ENCODE results near the gene HEY2. TPM values are rescaled to one million over a fixed set of nuclear protein-coding genes. Genes with fewer than 3 reads are reported as not detected.
A peak's percentile ranks its signal among the peaks of the same experiment; 100 is the strongest.

HEY2 gene
- total and polyA plus RNA-seq, 3 experiments from 2014 or later: 0.09 to 0.20 (median 0.09) TPM

- Histone ChIP-seq H3K27ac (ENCODE audit: low read depth, low read length) (no peak overlapping the region), H3K4me1 (ENCODE audit: insufficient read depth, low read length) (peaks cover 19% of the 10 kb centered on the region), H3K36me3 (ENCODE audit: insufficient read depth, low read length) (no peaks in the 10 kb centered on the region), H3K9me3 (ENCODE audit: low read length) (no peaks in the 10 kb centered on the region), H3K27me3 (ENCODE audit: insufficient read depth, low read length, poor library complexity, severe bottlenecking) (peaks cover 22% of the 10 kb centered on the region), H3K4me3 (ENCODE audit: low read length) (no peak overlapping the region)
- POLR2A ChIA-PET: interaction anchor here (1.0 kb wide), 2 partner anchors 38 to 441 kb away, joined by 4 to 5 read pairs; partner anchors contain the start of gene NCOA7
- peak overlapping the region in 1 of 7 donors; percentile 17 for H3K4me3 Mint-ChIP-seq
- H3K36me3 Mint-ChIP-seq: peaks cover 0 to 6% (median 0%) of the 10 kb centered on the region in 3 donors
- peaks cover 31 to 67% of the 10 kb centered on the region in 2 donors for H3K27me3 Mint-ChIP-seq
- CTCF ChIA-PET: interaction anchor here (0.8 to 7.7 kb wide), 6 partner anchors 8 to 455 kb away, joined by 3 to 60 read pairs (median 4); no protein-coding TSS in a partner anchor
- no peaks in the 10 kb centered on the region for H3K9me3 Mint-ChIP-seq
- H3K4me1 Mint-ChIP-seq: peaks cover 20 to 32% (median 27%) of the 10 kb centered on the region in 3 donors
- H3K27ac Mint-ChIP-seq: no peak overlapping the region
- DNase-seq: no peak
Observed at GRCh38 chr6:125752773-125753172, 3.3 kb downstream of the HEY2 start.

GRCh38 chr6:125753218-125753936, 3.9 kb downstream of the HEY2 start:
- H3K4me1 Mint-ChIP-seq: peaks cover 20 to 26% (median 25%) of the 10 kb centered on the region in 3 donors
- Histone ChIP-seq H3K9me3 (ENCODE audit: low read length) (no peaks in the 10 kb centered on the region), H3K27ac (ENCODE audit: low read depth, low read length) (no peak overlapping the region), H3K4me1 (ENCODE audit: insufficient read depth, low read length) (peaks cover 16% of the 10 kb centered on the region), H3K36me3 (ENCODE audit: insufficient read depth, low read length) (no peaks in the 10 kb centered on the region), H3K27me3 (ENCODE audit: insufficient read depth, low read length, poor library complexity, severe bottlenecking) (peaks cover 20% of the 10 kb centered on the region), H3K4me3 (ENCODE audit: low read length) (no peak overlapping the region)
- ChIA-PET CTCF (interaction anchor here (0.7 to 7.7 kb wide), 7 partner anchors 8 to 456 kb away, joined by 3 to 60 read pairs (median 3); partner anchors contain the start of gene HDDC2), POLR2A (interaction anchor here (1.0 kb wide), 2 partner anchors 38 to 442 kb away, joined by 4 to 5 read pairs; partner anchors contain the start of gene NCOA7)
- H3K9me3 Mint-ChIP-seq: no peaks in the 10 kb centered on the region
- DNase-seq: peak in 2 of 5 donors; percentile 20 to 37
- H3K27me3 Mint-ChIP-seq: peaks cover 26 to 62% of the 10 kb centered on the region in 2 donors
- no peak overlapping the region for H3K27ac Mint-ChIP-seq
- peaks cover 0 to 6% (median 0%) of the 10 kb centered on the region in 3 donors for H3K36me3 Mint-ChIP-seq
- no peak overlapping the region for H3K4me3 Mint-ChIP-seq

GRCh38 chr6:125753937-125754259, 4.5 kb downstream of the HEY2 start:
- H3K27ac Mint-ChIP-seq: no peak overlapping the region
- no peak overlapping the region for H3K4me3 Mint-ChIP-seq
- peaks cover 0 to 3% (median 0%) of the 10 kb centered on the region in 3 donors for H3K36me3 Mint-ChIP-seq
- no peaks in the 10 kb centered on the region for H3K9me3 ChIP-seq (ENCODE audit: low read length)
- DNase-seq: no peak
- H3K27me3 Mint-ChIP-seq: peaks cover 23 to 62% of the 10 kb centered on the region in 2 donors
- peaks cover 11% of the 10 kb centered on the region for H3K4me1 ChIP-seq (ENCODE audit: insufficient read depth, low read length)
- peaks cover 15% of the 10 kb centered on the region for H3K27me3 ChIP-seq (ENCODE audit: insufficient read depth, low read length, poor library complexity, severe bottlenecking)
- no peaks in the 10 kb centered on the region for H3K9me3 Mint-ChIP-seq
- H3K27ac ChIP-seq (ENCODE audit: low read depth, low read length): no peak overlapping the region
- no peak overlapping the region for H3K4me3 ChIP-seq (ENCODE audit: low read length)
- POLR2A ChIA-PET: interaction anchor here (1.0 kb wide), 2 partner anchors 37 to 442 kb away, joined by 4 to 5 read pairs; partner anchors contain the start of gene NCOA7
- CTCF ChIA-PET: interaction anchor here (1.0 to 7.7 kb wide), 6 partner anchors 7 to 442 kb away, joined by 3 to 60 read pairs (median 4); no protein-coding TSS in a partner anchor
- peaks cover 15 to 21% (median 19%) of the 10 kb centered on the region in 3 donors for H3K4me1 Mint-ChIP-seq
- no peaks in the 10 kb centered on the region for H3K36me3 ChIP-seq (ENCODE audit: insufficient read depth, low read length)

- Histone ChIP-seq H3K36me3 (ENCODE audit: insufficient read depth, low read length) (no peaks in the 10 kb centered on the region), H3K27me3 (ENCODE audit: insufficient read depth, low read length, poor library complexity, severe bottlenecking) (peaks cover 15% of the 10 kb centered on the region), H3K27ac (ENCODE audit: low read depth, low read length) (no peak overlapping the region), H3K9me3 (ENCODE audit: low read length) (no peaks in the 10 kb centered on the region), H3K4me1 (ENCODE audit: insufficient read depth, low read length) (peaks cover 10% of the 10 kb centered on the region), H3K4me3 (ENCODE audit: low read length) (no peak overlapping the region)
- POLR2A ChIA-PET: no interaction called here
- Mint-ChIP-seq H3K27me3 (peaks cover 25 to 68% of the 10 kb centered on the region in 2 donors), H3K4me3 (no peak overlapping the region), H3K36me3 (peaks cover 0 to 3% (median 0%) of the 10 kb centered on the region in 3 donors), H3K4me1 (peaks cover 15 to 21% (median 18%) of the 10 kb centered on the region in 3 donors), H3K27ac (no peak overlapping the region), H3K9me3 (no peaks in the 10 kb centered on the region)
- DNase-seq: no peak
- CTCF ChIA-PET: interaction anchor here (0.8 to 7.7 kb wide), 3 partner anchors 13 to 443 kb away, joined by 3 to 60 read pairs (median 3); partner anchors contain the start of gene NCOA7
Observed at GRCh38 chr6:125754566-125754965, 5.1 kb downstream of the HEY2 start.

- Histone ChIP-seq H3K27me3 (ENCODE audit: insufficient read depth, low read length, poor library complexity, severe bottlenecking) (peaks cover 6% of the 10 kb centered on the region), H3K36me3 (ENCODE audit: insufficient read depth, low read length) (no peaks in the 10 kb centered on the region), H3K4me3 (ENCODE audit: low read length) (no peak overlapping the region), H3K27ac (ENCODE audit: low read depth, low read length) (no peak overlapping the region), H3K9me3 (ENCODE audit: low read length) (no peaks in the 10 kb centered on the region), H3K4me1 (ENCODE audit: insufficient read depth, low read length) (no peaks in the 10 kb centered on the region)
- ChIA-PET POLR2A (interaction anchor here (0.6 kb wide), 2 partner anchors 20 to 27 kb away, joined by 3 read pairs; no protein-coding TSS in a partner anchor), CTCF (interaction anchor here (0.8 to 1.2 kb wide), 2 partner anchors 445 to 454 kb away, joined by 3 read pairs; no protein-coding TSS in a partner anchor)
- H3K4me3 Mint-ChIP-seq: no peak overlapping the region
- no peaks in the 10 kb centered on the region for H3K4me1 Mint-ChIP-seq
- no peaks in the 10 kb centered on the region for H3K36me3 Mint-ChIP-seq
- peaks cover 9 to 61% of the 10 kb centered on the region in 2 donors for H3K27me3 Mint-ChIP-seq
- H3K27ac Mint-ChIP-seq: peak overlapping the region in 1 of 8 donors; percentile 25
- no peaks in the 10 kb centered on the region for H3K9me3 Mint-ChIP-seq
- DNase-seq: no peak
Observed at GRCh38 chr6:125759184-125759902, 9.9 kb downstream of the HEY2 start.

- Histone ChIP-seq H3K27ac (ENCODE audit: low read depth, low read length) (no peak overlapping the region), H3K4me3 (ENCODE audit: low read length) (no peak overlapping the region), H3K9me3 (ENCODE audit: low read length) (no peaks in the 10 kb centered on the region), H3K4me1 (ENCODE audit: insufficient read depth, low read length) (no peaks in the 10 kb centered on the region), H3K36me3 (ENCODE audit: insufficient read depth, low read length) (no peaks in the 10 kb centered on the region), H3K27me3 (ENCODE audit: insufficient read depth, low read length, poor library complexity, severe bottlenecking) (peaks cover 6% of the 10 kb centered on the region)
- Mint-ChIP-seq H3K27ac (no peak overlapping the region), H3K9me3 (no peaks in the 10 kb centered on the region), H3K4me3 (no peak overlapping the region), H3K4me1 (no peaks in the 10 kb centered on the region), H3K27me3 (peaks cover 9 to 57% of the 10 kb centered on the region in 2 donors), H3K36me3 (no peaks in the 10 kb centered on the region)
- ChIA-PET POLR2A (interaction anchor here (0.6 kb wide), 2 partner anchors 19 to 27 kb away, joined by 3 read pairs; no protein-coding TSS in a partner anchor), CTCF (interaction anchor here (0.8 to 1.2 kb wide), 2 partner anchors 446 to 455 kb away, joined by 3 read pairs; no protein-coding TSS in a partner anchor)
- DNase-seq: no peak
Observed at GRCh38 chr6:125759959-125760457, 10.6 kb downstream of the HEY2 start.

- H3K36me3 Mint-ChIP-seq: no peaks in the 10 kb centered on the region
- H3K27me3 Mint-ChIP-seq: peaks cover 11 to 63% of the 10 kb centered on the region in 2 donors
- Histone ChIP-seq H3K27ac (ENCODE audit: low read depth, low read length) (no peak overlapping the region), H3K4me3 (ENCODE audit: low read length) (no peak overlapping the region), H3K4me1 (ENCODE audit: insufficient read depth, low read length) (no peaks in the 10 kb centered on the region), H3K27me3 (ENCODE audit: insufficient read depth, low read length, poor library complexity, severe bottlenecking) (peaks cover 6% of the 10 kb centered on the region), H3K36me3 (ENCODE audit: insufficient read depth, low read length) (no peaks in the 10 kb centered on the region), H3K9me3 (ENCODE audit: low read length) (no peaks in the 10 kb centered on the region)
- no peaks in the 10 kb centered on the region for H3K4me1 Mint-ChIP-seq
- ChIA-PET POLR2A (no interaction called here), CTCF (interaction anchor here (1.0 to 1.6 kb wide), 4 partner anchors 11 to 451 kb away, joined by 4 to 6 read pairs (median 4); no protein-coding TSS in a partner anchor)
- DNase-seq: no peak
- H3K4me3 Mint-ChIP-seq: no peak overlapping the region
- no peaks in the 10 kb centered on the region for H3K9me3 Mint-ChIP-seq
- no peak overlapping the region for H3K27ac Mint-ChIP-seq
Observed at GRCh38 chr6:125764121-125764671, 14.8 kb downstream of the HEY2 start.

Data from CD8-positive, alpha-beta memory T cell (primary cell).